Islet of Langerhans (tissue), 1 donor: ENCODE measurements around the gene TGFBR2.

Experiments used
- FAIRE-seq: peaks from one replicate; lab custom pipeline; 2011; peaks lifted over from hg19 to GRCh38; lab: Jason Lieb, UNC

TGFBR2 gene

GRCh38 chr3:30694148-30694547 lies 87.7 kb downstream of the TGFBR2 start:
- no peak for FAIRE-seq

- FAIRE-seq = no peak
These were observed 88.3 kb downstream of the TGFBR2 start for GRCh38 chr3:30694668-30695067.

GRCh38 chr3:30695302-30696061 lies 89.1 kb downstream of the TGFBR2 start:
- FAIRE-seq = no peak

GRCh38 chr3:30696403-30696819 lies 90.0 kb downstream of the TGFBR2 start:
- FAIRE-seq = no peak

- no peak for FAIRE-seq
These were observed 90.5 kb downstream of the TGFBR2 start for GRCh38 chr3:30696896-30697295.

GRCh38 chr3:30698549-30698948 lies 92.1 kb downstream of the TGFBR2 start:
- FAIRE-seq = no peak

GRCh38 chr3:30699927-30700326 lies 93.5 kb downstream of the TGFBR2 start:
- FAIRE-seq = no peak

- no peak for FAIRE-seq
These were observed 94.4 kb downstream of the TGFBR2 start for GRCh38 chr3:30700702-30701321.

- FAIRE-seq = no peak
These were observed 95.8 kb downstream of the TGFBR2 start for GRCh38 chr3:30702038-30702827.

GRCh38 chr3:30702828-30703397 lies 96.5 kb downstream of the TGFBR2 start:
- no peak for FAIRE-seq

- no peak for FAIRE-seq
These were observed 98.8 kb downstream of the TGFBR2 start for GRCh38 chr3:30704931-30705890.

GRCh38 chr3:30707825-30708224 lies 101.4 kb downstream of the TGFBR2 start:
- FAIRE-seq = no peak

- no peak for FAIRE-seq
These were observed 102.1 kb downstream of the TGFBR2 start for GRCh38 chr3:30708472-30708871.

GRCh38 chr3:30710017-30710416 lies 103.6 kb downstream of the TGFBR2 start:
- no peak for FAIRE-seq

- FAIRE-seq = no peak
These were observed 104.8 kb downstream of the TGFBR2 start for GRCh38 chr3:30711151-30711550.

- peak; percentile 68 for FAIRE-seq
These were observed 105.5 kb downstream of the TGFBR2 start for GRCh38 chr3:30711867-30712266.

- FAIRE-seq = no peak
These were observed 106.6 kb downstream of the TGFBR2 start for GRCh38 chr3:30712991-30713390.

- FAIRE-seq = no peak
These were observed 107.6 kb downstream of the TGFBR2 start for GRCh38 chr3:30713885-30714503.

- FAIRE-seq = no peak
These were observed 113.1 kb downstream of the TGFBR2 start for GRCh38 chr3:30719536-30719935.

- FAIRE-seq = no peak
These were observed 114.3 kb downstream of the TGFBR2 start for GRCh38 chr3:30720586-30721313.

- no peak for FAIRE-seq
These were observed 114.9 kb downstream of the TGFBR2 start for GRCh38 chr3:30721314-30721634.
